OCI-LY7 (cell line): ENCODE results near the gene RFX7.

Experiments
- CTCF ChIP-seq: fragments of 200-600 bp; sonication (generic); conservative IDR thresholded peaks from 2 replicates; pipeline ENCODE4 v1.5.1; 2014; ENCODE audit warnings: mild to moderate bottlenecking, antibody characterized with exemption, low read length, moderate library complexity, mixed read lengths
- EZH2phosphoT487 ChIP-seq: fragments of 200-600 bp; sonication (generic); IDR thresholded peaks from 2 replicates; pipeline ENCODE4 v1.6.1; 2018; ENCODE audit warnings: low read depth, borderline replicate concordance, mild to moderate bottlenecking, mixed run types, antibody characterized with exemption, low read length, moderate library complexity, mixed read lengths

GRCh38 chr15:56187665-56188064 is 56.0 kb downstream of the RFX7 start:
- TF ChIP-seq CTCF (no peak), EZH2phosphoT487 (no peak)
